ENCODE data around the gene MET. TPM values are rescaled to one million over a fixed set of nuclear protein-coding genes. Genes with fewer than 3 reads are reported as not detected.
"Not testable (repeated sequence)": the region's sequence is repeated elsewhere in the genome, so short reads cannot be mapped to it uniquely, and the experiment has no call there.

MET gene
- total RNA-seq, 1 donor from 2014 or later = 28.0 TPM

DNA sequence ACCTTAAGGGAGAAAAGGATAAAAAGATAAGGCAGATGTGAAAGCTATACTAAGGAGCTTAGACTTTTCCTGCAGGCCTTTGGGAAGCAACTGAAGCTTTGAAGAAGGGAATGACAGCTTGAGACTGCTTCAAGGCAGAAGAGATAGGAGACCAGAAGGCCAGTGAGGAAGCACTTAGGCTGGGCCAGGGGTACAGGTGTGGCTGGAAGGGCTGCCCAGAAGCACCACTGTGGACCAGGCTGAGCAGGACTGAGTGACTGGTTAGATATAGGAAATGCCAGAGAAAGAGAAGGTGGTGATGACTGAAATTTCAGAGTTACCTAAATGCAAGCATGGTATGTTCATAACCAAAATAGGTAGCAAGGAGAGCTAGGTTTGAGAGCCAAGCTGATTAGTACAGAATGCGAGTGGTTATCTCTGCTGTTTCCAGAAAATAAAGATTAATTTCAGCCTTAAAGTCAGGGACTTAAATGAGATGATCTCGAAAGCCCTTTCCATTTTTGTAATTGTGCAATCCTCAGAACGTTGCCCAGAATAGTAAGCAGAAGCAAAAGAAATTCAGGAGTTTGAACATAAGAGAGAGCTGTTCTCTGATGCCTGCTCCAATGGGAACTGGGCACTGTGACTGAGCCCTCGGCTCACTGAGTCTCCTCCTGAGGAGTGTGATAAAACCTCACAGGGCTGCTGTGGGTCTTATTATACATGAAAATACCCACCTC, 54.9 kb downstream of the MET start:
- DNase-seq (ENCODE audit: low read depth in 2 of 2) = no peak

GRCh38 chr7:116727432-116728009, 55.5 kb downstream of the MET start:
- no peak for DNase-seq (ENCODE audit: low read depth in 2 of 2)

DNA sequence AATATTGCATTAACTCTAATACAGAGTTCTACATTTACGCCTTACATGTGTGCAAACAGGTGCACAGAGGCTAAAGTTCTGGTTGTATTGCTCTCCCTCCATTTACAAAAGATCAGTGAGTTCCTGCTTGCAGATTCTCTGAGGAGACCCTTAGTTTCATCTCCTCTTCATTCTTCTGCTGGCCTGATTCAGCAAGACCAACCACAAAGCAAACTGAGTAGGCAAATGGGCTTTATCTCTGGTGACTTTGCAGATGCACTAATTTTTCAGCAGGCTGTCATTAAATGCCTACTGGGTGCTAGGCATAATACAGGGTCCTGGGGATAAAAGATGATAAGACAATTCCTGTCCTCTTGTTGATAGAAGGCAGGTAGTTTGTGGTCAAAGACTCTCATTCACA, 56.4 kb downstream of the MET start:
- DNase-seq (ENCODE audit: low read depth in 2 of 2) = no peak

DNA sequence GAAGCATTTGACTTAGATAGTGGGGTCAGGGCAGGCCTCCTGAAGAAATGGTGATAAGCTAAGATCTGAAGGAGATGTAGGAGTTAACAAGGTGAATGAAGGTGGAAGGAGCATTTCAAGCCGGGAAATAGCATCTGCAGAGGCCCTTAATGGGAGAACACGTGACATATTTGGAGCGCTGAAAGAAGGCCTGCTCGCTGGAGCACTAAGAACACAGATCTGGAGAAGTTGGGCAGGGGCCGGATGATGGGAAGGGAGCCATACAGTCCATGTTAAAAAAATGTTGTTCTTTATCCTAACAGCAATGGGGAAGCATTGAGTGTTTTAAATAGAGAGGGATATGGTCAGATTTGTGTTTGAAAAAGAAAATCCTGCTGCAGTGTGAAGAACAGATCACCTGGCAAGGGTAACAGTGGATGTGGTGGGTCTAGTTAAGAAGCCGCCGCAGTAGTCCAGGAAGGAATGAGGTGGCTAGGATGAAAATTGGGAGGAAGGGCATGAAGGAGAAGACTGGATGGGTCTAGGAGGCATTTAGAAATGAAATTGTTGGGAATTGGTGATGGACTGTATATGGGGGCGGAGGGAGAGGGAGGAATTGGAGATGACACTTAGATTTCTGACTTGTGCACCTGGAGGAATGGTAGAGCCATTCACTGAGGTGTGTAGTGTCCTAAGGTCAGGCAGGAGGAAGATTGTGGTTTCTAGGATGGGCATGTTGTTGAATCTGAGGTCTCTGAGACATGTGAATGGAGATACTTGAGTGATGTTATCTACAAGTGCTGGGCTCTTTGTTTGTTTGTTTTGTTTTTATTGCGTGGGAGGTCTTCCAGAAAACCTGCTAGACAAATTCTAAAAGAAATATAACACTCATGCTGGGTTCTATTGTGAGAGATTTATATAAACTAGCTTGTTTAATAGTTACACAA, 58.4 kb downstream of the MET start:
- DNase-seq (ENCODE audit: low read depth in 2 of 2) = no peak

- no peak for DNase-seq (ENCODE audit: low read depth in 2 of 2)
Observed at GRCh38 chr7:116731023-116731395, 59.0 kb downstream of the MET start.

DNA sequence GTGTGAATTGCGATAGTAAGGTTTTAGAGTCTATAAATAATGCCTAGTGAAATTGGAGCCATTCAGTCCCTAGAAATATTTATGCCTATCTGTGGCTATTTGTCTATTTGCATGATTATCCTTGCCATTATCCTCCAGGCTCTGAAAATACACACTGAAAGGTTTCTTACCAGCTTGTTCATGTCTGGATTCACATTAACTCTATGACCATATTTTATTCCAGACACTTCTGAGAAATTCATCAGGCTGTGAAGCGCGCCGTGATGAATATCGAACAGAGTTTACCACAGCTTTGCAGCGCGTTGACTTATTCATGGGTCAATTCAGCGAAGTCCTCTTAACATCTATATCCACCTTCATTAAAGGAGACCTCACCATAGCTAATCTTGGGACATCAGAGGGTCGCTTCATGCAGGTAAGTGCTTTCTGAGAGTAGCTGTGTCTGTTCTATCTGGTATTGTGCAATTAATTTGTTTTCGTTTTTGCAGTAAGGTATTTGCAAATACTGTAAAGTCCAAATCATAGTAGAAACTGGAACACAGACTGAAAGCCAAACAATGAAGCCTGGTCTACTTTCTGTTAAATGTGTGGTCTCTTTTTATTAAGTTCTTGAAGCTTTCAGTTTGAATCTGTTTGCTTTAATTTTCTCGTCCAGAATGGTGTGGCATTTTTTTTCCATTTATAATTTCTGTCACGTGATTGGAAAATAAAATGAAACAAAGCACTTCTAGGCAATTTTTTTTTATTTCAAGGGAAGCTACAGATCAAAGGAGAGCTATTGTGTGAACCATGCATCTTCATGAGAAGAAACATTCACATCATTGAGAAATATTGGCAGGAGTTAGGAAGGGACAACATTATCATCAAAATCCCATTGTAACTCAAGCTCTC, 59.7 kb downstream of the MET start:
- peak in 1 of 2 donors; percentile 17 for DNase-seq (ENCODE audit: low read depth in 2 of 2)

DNA sequence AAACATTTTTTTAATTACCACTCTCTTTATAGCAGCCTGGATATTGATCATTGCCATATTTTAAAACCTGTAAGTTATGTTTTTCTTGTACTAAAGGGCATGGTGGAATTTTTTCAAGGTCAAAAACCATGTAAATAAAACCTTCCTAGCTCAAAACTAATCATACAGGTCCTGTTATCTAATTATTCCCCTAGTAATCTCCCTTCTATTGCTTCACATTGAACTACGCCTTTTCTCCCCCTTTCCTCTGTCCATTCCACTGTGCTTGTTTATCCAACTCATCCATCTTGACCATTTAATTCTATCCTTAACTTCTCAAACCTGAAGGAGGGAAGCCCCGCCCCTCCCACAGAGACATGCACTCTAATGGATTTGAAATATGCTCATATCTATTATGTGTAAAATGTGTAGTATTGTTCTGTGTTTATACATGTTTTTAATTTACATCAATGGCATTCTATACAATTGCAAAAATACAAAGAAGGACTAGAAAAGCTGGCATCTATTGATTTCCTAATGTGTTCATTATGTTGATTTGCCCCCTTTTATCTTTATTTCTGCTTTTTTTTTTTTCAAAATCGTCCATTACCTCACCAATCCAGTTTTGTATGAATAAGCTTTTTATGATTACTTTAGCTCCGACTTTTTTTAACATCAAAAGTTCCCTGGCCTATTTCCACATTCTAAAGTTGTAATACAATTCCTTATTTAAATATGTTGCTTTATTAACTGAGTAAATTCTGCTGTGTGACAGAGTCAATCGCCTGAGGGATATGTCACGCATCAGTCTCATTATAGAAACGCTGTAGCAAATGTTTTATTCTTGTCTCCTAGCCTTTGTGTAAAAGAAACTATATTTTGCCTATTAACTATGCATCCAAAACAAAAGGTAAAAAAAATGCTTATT, 61.0 kb downstream of the MET start:
- DNase-seq (ENCODE audit: low read depth in 2 of 2) = no peak

DNA sequence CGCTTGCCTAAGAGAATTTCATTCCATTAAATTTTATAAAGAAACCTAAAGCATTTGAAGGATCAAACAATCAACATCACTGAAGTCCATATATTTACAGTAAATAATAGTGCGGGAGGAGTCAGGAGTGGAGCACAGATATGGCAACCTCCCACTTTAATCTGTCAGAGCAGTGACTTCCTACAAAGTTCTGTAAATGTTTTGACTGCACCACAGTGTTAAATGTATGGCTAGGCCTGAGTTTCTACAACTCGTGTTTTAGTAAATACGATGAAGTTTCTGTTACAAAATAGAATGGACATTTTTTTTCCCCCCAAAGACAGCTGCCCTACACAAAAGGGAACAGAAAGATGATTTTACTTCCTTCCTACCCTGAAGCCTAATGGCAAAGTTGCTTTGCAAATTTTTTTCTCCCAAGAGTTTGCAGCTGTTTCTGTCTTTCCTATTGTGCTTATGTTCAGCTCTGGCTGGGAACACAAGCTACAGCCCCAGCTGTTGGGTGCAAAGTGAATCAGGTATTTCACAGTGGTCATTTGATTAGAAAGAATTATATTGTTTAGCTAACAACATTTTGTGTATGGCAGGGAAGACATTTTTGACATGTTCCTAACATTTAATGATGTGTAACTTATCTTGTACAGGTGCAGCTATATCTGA, 62.1 kb downstream of the MET start:
- peak in 1 of 2 donors; percentile 31 for DNase-seq (ENCODE audit: low read depth in 2 of 2)

GRCh38 chr7:116734710-116735109, 62.7 kb downstream of the MET start:
- DNase-seq (ENCODE audit: low read depth in 2 of 2) = no peak

GRCh38 chr7:116736927-116737715, 65.1 kb downstream of the MET start:
- peak; percentile 39 to 66 for DNase-seq (ENCODE audit: low read depth in 2 of 2)

- DNase-seq (ENCODE audit: low read depth in 2 of 2) = peak in 1 of 2 donors; percentile 20
Observed at GRCh38 chr7:116738378-116738777, 66.4 kb downstream of the MET start.

GRCh38 chr7:116739307-116739706, 67.3 kb downstream of the MET start:
- DNase-seq (ENCODE audit: low read depth in 2 of 2) = no peak

GRCh38 chr7:116740231-116740630, 68.2 kb downstream of the MET start:
- DNase-seq (ENCODE audit: low read depth in 2 of 2) = no peak

- DNase-seq (ENCODE audit: low read depth in 2 of 2) = no peak
Observed at GRCh38 chr7:116740755-116741462, 68.9 kb downstream of the MET start.

DNA sequence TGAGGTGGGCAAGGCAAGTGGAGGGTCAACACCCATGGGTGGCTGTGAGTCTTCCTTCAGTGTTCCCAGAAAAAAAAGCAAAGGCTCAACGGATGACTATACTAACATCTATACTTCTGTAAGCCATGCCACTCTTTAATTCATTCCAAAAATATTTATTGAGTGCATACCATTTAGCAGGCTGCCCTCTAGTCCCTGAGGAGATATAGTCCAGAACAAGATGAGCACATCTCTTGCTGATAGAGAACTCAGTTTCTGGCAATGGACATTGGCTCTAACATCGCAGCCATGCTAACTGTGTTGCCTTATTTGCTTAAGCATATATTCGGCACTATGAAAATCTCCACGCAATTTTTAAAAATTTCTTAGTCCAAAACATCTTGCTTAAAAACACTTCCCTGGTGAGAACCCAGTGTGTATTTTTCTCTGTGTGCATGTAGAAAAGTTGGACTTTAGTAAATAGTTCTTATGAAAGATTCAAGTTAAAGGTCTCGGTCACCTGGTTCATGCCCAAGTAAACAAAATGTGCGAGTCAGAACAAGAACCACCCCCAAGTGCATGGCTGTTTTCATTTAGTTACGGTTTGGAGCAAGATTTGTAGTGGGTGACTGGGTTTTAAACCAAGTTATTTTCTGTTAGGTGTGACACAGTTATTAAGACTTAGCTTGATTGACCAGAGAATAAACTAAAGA, 69.8 kb downstream of the MET start:
- DNase-seq (ENCODE audit: low read depth in 2 of 2) = no peak

- DNase-seq (ENCODE audit: low read depth in 2 of 2) = no peak
Observed at GRCh38 chr7:116742641-116743040, 70.6 kb downstream of the MET start.

DNA sequence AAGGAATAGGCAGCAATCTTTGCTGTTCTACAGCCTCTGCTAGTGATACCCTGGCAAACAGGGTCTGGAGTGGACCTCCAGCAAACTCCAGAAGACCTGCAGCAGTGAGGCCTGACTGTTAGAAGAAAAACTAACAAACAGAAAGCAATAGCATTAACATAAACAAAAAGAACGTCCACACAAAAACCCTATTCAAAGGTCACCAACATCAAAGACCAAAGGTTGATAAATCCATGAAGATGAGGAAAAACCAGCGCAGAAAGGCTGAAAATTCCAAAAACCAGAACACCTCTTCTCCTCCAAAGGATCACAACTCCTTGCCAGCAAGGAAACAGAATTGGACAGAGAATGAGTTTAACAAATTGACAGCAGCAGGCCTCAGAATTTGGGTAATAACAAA, 71.8 kb downstream of the MET start:
- DNase-seq (ENCODE audit: low read depth in 2 of 2) = not testable (repeated sequence)

- DNase-seq (ENCODE audit: low read depth in 2 of 2) = not testable (repeated sequence)
Observed at GRCh38 chr7:116746388-116746787, 74.4 kb downstream of the MET start.

Data from lung microvascular endothelial cell (primary cell).